Measurements from ENCODE around the gene SLCO1C1. TPM values are rescaled to one million over a fixed set of nuclear protein-coding genes. Genes with fewer than 3 reads are reported as not detected.
"Not testable (repeated sequence)": the region's sequence is repeated elsewhere in the genome, so short reads cannot be mapped to it uniquely, and the experiment has no call there.

SLCO1C1 gene
- polyA plus RNA-seq, 1 of the 3 experiments (the other 2 are of a cell fraction): 0.02 TPM

DNA sequence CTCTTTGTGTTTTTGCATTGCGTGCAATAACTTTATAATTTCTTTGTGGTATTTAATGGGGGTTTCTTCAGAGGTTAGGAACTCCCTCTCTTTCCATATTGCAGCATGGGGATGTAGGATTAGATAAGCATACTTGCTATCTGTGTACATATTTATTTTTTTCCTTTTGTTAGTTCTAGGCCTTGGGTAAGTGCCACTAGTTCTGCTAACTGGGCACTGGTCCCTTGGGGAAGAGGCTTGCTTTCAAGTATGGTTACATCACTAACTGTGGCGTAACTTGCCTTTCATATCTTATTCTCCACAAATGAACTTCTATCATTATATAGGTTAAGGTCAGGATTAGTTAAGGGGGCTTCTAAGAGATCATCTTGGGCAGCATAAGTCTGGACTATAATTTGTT, 83.8 kb downstream of the SLCO1C1 start:
- H3K27me3 ChIP-seq (ENCODE audit: insufficient read depth): no peaks in the 10 kb centered on the region
- no peaks in the 10 kb centered on the region for H4K20me1 ChIP-seq (ENCODE audit: insufficient read depth)
- DNase-seq: no peak
- CTCF ChIA-PET: no interaction called here
- TF ChIP-seq EZH2phosphoT487 (IDR thresholded peaks at IDR 0.05; ENCODE audit: borderline replicate concordance, low read depth): no peak
- TF ChIP-seq SIN3A (IDR thresholded peaks at IDR 0.05; ENCODE audit: borderline replicate concordance, low read depth, low read length): no peak
- TF ChIP-seq, protein P1, sequence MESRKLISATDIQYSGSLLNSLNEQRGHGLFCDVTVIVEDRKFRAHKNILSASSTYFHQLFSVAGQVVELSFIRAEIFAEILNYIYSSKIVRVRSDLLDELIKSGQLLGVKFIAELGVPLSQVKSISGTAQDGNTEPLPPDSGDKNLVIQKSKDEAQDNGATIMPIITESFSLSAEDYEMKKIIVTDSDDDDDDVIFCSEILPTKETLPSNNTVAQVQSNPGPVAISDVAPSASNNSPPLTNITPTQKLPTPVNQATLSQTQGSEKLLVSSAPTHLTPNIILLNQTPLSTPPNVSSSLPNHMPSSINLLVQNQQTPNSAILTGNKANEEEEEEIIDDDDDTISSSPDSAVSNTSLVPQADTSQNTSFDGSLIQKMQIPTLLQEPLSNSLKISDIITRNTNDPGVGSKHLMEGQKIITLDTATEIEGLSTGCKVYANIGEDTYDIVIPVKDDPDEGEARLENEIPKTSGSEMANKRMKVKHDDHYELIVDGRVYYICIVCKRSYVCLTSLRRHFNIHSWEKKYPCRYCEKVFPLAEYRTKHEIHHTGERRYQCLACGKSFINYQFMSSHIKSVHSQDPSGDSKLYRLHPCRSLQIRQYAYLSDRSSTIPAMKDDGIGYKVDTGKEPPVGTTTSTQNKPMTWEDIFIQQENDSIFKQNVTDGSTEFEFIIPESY (IDR thresholded peaks at IDR 0.05; ENCODE audit: borderline replicate concordance, low read depth): no peak
- TF ChIP-seq MXI1 (IDR thresholded peaks at IDR 0.05; ENCODE audit: low read depth, low read length): no peak
- no peak for TF ChIP-seq CHD2 (IDR thresholded peaks at IDR 0.05; ENCODE audit: low read length, partially characterized antibody)
- TF ChIP-seq FOXJ3 (CRISPR knock-in tag; IDR thresholded peaks at IDR 0.05): no peak
- TF ChIP-seq, protein P2, sequence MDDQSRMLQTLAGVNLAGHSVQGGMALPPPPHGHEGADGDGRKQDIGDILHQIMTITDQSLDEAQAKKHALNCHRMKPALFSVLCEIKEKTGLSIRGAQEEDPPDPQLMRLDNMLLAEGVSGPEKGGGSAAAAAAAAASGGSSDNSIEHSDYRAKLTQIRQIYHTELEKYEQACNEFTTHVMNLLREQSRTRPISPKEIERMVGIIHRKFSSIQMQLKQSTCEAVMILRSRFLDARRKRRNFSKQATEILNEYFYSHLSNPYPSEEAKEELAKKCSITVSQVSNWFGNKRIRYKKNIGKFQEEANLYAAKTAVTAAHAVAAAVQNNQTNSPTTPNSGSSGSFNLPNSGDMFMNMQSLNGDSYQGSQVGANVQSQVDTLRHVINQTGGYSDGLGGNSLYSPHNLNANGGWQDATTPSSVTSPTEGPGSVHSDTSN (IDR thresholded peaks at IDR 0.05): no peak
- TF ChIP-seq NRF1 (IDR thresholded peaks at IDR 0.05; ENCODE audit: low read depth, low read length): no peak
- TF ChIP-seq FOXM1 (IDR thresholded peaks at IDR 0.05; ENCODE audit: low read depth): no peak
- TF ChIP-seq, protein P3, sequence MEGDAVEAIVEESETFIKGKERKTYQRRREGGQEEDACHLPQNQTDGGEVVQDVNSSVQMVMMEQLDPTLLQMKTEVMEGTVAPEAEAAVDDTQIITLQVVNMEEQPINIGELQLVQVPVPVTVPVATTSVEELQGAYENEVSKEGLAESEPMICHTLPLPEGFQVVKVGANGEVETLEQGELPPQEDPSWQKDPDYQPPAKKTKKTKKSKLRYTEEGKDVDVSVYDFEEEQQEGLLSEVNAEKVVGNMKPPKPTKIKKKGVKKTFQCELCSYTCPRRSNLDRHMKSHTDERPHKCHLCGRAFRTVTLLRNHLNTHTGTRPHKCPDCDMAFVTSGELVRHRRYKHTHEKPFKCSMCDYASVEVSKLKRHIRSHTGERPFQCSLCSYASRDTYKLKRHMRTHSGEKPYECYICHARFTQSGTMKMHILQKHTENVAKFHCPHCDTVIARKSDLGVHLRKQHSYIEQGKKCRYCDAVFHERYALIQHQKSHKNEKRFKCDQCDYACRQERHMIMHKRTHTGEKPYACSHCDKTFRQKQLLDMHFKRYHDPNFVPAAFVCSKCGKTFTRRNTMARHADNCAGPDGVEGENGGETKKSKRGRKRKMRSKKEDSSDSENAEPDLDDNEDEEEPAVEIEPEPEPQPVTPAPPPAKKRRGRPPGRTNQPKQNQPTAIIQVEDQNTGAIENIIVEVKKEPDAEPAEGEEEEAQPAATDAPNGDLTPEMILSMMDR (IDR thresholded peaks at IDR 0.05): no peak
- no peak for TF ChIP-seq TCF12 (IDR thresholded peaks at IDR 0.05)
- no peak for TF ChIP-seq YY1 (IDR thresholded peaks at IDR 0.05; ENCODE audit: low read depth)
- TF ChIP-seq, protein P4, sequence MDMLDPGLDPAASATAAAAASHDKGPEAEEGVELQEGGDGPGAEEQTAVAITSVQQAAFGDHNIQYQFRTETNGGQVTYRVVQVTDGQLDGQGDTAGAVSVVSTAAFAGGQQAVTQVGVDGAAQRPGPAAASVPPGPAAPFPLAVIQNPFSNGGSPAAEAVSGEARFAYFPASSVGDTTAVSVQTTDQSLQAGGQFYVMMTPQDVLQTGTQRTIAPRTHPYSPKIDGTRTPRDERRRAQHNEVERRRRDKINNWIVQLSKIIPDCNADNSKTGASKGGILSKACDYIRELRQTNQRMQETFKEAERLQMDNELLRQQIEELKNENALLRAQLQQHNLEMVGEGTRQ (IDR thresholded peaks at IDR 0.05; ENCODE audit: borderline replicate concordance, low read depth, low read length): no peak
- TF ChIP-seq POLR2AphosphoS5 (IDR thresholded peaks at IDR 0.05; ENCODE audit: low read depth, low read length): no peak
- no peak for TF ChIP-seq GATA2 (CRISPR knock-in tag; IDR thresholded peaks at IDR 0.05)
- TF ChIP-seq, protein P5, sequence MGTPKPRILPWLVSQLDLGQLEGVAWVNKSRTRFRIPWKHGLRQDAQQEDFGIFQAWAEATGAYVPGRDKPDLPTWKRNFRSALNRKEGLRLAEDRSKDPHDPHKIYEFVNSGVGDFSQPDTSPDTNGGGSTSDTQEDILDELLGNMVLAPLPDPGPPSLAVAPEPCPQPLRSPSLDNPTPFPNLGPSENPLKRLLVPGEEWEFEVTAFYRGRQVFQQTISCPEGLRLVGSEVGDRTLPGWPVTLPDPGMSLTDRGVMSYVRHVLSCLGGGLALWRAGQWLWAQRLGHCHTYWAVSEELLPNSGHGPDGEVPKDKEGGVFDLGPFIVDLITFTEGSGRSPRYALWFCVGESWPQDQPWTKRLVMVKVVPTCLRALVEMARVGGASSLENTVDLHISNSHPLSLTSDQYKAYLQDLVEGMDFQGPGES (IDR thresholded peaks at IDR 0.05; ENCODE audit: low read depth, low read length): no peak
- TF ChIP-seq RCOR1 (IDR thresholded peaks at IDR 0.05; ENCODE audit: low read length): no peak
- no peak overlapping the region for H3K4me3 ChIP-seq (ENCODE audit: low read depth in 2 of 2, low read length in 1 of 2)
- H3K4me1 ChIP-seq (ENCODE audit: control insufficient read depth in 1 of 2, insufficient read depth in 2 of 2, low read depth in 1 of 2, low read length in 1 of 2): no peaks in the 10 kb centered on the region
- no peaks in the 10 kb centered on the region for H3K9me2 ChIP-seq
- no peak overlapping the region for H2AFZ ChIP-seq (ENCODE audit: low read depth)
- no peak overlapping the region for H3K9ac ChIP-seq
- H3K36me3 ChIP-seq (replicated peaks in 1 of 2; ENCODE audit: control insufficient read depth in 1 of 2, insufficient read depth in 2 of 2, low read length in 1 of 2): no peaks in the 10 kb centered on the region
- H3K27ac ChIP-seq (ENCODE audit: low read depth in 2 of 2, low read length in 1 of 2): no peak overlapping the region
- H3K79me2 ChIP-seq (ENCODE audit: insufficient read depth): no peaks in the 10 kb centered on the region
- no peak overlapping the region for H3K4me2 ChIP-seq
- 0 out of 2 replicates have a peak, but pooled peaks cover 6% of the 10 kb centered on the region for H3K9me3 ChIP-seq
- no peaks in the 10 kb centered on the region for H3F3A ChIP-seq (replicated peaks; ENCODE audit: insufficient read depth)
- WGBS (ENCODE audit: low lambda C conversion rate): 28% methylated on average over 2 of the region's 2 CpGs
- POLR2A ChIA-PET: no interaction called here

DNA sequence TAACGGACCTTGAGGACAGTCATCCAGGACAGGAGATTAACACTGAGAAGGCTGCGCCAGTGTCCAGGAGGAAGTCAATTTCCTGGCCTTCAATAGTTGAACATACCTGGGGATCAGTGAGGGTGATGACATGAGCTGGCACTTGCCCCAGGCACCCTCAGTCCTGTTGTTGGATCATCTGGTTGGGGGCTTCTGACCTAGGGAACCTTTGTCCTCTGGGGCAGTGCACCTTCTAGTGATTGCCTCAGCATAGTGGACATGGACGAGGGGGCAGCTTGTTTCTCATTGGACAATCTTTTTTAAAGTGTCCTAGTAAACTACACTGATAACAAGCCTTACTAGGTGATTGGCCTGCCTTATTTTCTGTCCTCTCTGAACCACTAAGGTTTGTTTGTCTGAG, 84.8 kb downstream of the SLCO1C1 start:
- H3K36me3 ChIP-seq (replicated peaks in 1 of 2; ENCODE audit: control insufficient read depth in 1 of 2, insufficient read depth in 2 of 2, low read length in 1 of 2); H3K27ac ChIP-seq (ENCODE audit: low read depth in 2 of 2, low read length in 1 of 2); H3K4me1 ChIP-seq (ENCODE audit: control insufficient read depth in 1 of 2, insufficient read depth in 2 of 2, low read depth in 1 of 2, low read length in 1 of 2); H3K27me3 ChIP-seq (ENCODE audit: insufficient read depth); H3K9ac ChIP-seq; POLR2A ChIA-PET; H3K4me2 ChIP-seq; H3K9me3 ChIP-seq; H4K20me1 ChIP-seq (ENCODE audit: insufficient read depth); H3K9me2 ChIP-seq; H3K4me3 ChIP-seq (ENCODE audit: low read depth in 2 of 2, low read length in 1 of 2); H3F3A ChIP-seq (replicated peaks; ENCODE audit: insufficient read depth); DNase-seq; H2AFZ ChIP-seq (ENCODE audit: low read depth); H3K79me2 ChIP-seq (ENCODE audit: insufficient read depth): not testable (repeated sequence)
- CTCF ChIA-PET: interaction anchor here (0.9 kb wide), 1 partner anchor 19 kb away, joined by 3 read pairs; no protein-coding TSS in a partner anchor
- 9% methylated on average over 3 of the region's 3 CpGs for WGBS (ENCODE audit: low lambda C conversion rate)
